Measurements from ENCODE around the gene MINDY4.

MINDY4 gene

GRCh38 chr7:30755384-30756154 lies 15.6 kb upstream of the MINDY4 start:
- CTCF ChIA-PET: interaction anchor here (0.6 to 2.7 kb wide), 2 partner anchors 15 to 130 kb away, joined by 4 to 6 read pairs; no protein-coding TSS in a partner anchor
- POLR2A ChIA-PET: no interaction called here
- no peak for TF ChIP-seq KLF10 (tag by site-specific recombination; IDR thresholded peaks at IDR 0.05)
- no peak for TF ChIP-seq ZNF223 (tag by site-specific recombination; IDR thresholded peaks at IDR 0.05)
- TF ChIP-seq PRDM2 (tag by site-specific recombination; IDR thresholded peaks at IDR 0.05; ENCODE audit: borderline replicate concordance): no peak
- TF ChIP-seq PATZ1 (tag by site-specific recombination; IDR thresholded peaks at IDR 0.05): no peak
- no peak for TF ChIP-seq ZSCAN4 (tag by site-specific recombination; IDR thresholded peaks at IDR 0.05)
- no peak for TF ChIP-seq ZNF350 (tag by site-specific recombination; IDR thresholded peaks at IDR 0.05)
- no peak for TF ChIP-seq GLI2 (tag by site-specific recombination; IDR thresholded peaks at IDR 0.05; ENCODE audit: borderline replicate concordance, low read depth)
- no peak for TF ChIP-seq ZNF704 (tag by site-specific recombination; IDR thresholded peaks at IDR 0.05)
- TF ChIP-seq ZNF148 (tag by site-specific recombination; IDR thresholded peaks at IDR 0.05; ENCODE audit: borderline replicate concordance): no peak
- no peak for TF ChIP-seq ZNF18 (tag by site-specific recombination; IDR thresholded peaks at IDR 0.05)
- no peak for TF ChIP-seq ELK4 (IDR thresholded peaks at IDR 0.05; ENCODE audit: borderline replicate concordance, low read depth, low read length)
- TF ChIP-seq SP3 (tag by site-specific recombination; IDR thresholded peaks at IDR 0.05): no peak
- TF ChIP-seq HOXC10 (CRISPR knock-in tag; IDR thresholded peaks at IDR 0.05): no peak
- no peak for TF ChIP-seq TSHZ1 (tag by site-specific recombination; IDR thresholded peaks at IDR 0.05; ENCODE audit: borderline replicate concordance)
- no peak for TF ChIP-seq ZNF140 (tag by site-specific recombination; IDR thresholded peaks at IDR 0.05)
- TF ChIP-seq TCF7L2 (IDR thresholded peaks at IDR 0.05; ENCODE audit: borderline replicate concordance, low read depth, low read length): no peak

More at GRCh38 chr7:30755384-30756154, 15.6 kb upstream of the MINDY4 start:
- H3K9me3 ChIP-seq (ENCODE audit: control insufficient read depth, insufficient read depth, low read depth, low read length): no peaks in the 10 kb centered on the region
- H3K4me3 ChIP-seq (ENCODE audit: low read depth, low read length): no peak overlapping the region
- no peaks in the 10 kb centered on the region for H3K36me3 ChIP-seq (ENCODE audit: control insufficient read depth in 2 of 2, insufficient read depth in 1 of 2, low read length in 2 of 2)
- H3K27ac ChIP-seq (ENCODE audit: extremely low read depth, low read depth, low read length): no peak overlapping the region
- no peaks in the 10 kb centered on the region for H3K4me1 ChIP-seq (ENCODE audit: control insufficient read depth, insufficient read depth, low read length)
